SK-N-SH (cell line): ENCODE results near the gene NDUFS3.

ENCODE experiments used
- CTCF ChIP-seq: fragments of 200-600 bp; sonication (generic); IDR thresholded peaks from 2 replicates; pipeline ENCODE4 v1.6.1; 2017; ENCODE audit warnings: antibody characterized with exemption, mild to moderate bottlenecking, moderate library complexity
- RCOR1 ChIP-seq: fragments of 150-350 bp; IDR thresholded peaks from 2 replicates; pipeline ENCODE4 v1.6.1; 2017; ENCODE audit warnings: antibody characterized with exemption, low read length

GRCh38 chr11:47571895-47572294 is 7.0 kb upstream of the NDUFS3 start:
- TF ChIP-seq CTCF: no peak
- no peak for TF ChIP-seq RCOR1
